Measurements from ENCODE around the gene GPANK1. TPM values are rescaled to one million over a fixed set of nuclear protein-coding genes. Genes with fewer than 3 reads are reported as not detected.

GPANK1 gene
- total RNA-seq, 4 donors from 2014 or later: 7.1 to 23.6 (median 15.6) TPM

DNA sequence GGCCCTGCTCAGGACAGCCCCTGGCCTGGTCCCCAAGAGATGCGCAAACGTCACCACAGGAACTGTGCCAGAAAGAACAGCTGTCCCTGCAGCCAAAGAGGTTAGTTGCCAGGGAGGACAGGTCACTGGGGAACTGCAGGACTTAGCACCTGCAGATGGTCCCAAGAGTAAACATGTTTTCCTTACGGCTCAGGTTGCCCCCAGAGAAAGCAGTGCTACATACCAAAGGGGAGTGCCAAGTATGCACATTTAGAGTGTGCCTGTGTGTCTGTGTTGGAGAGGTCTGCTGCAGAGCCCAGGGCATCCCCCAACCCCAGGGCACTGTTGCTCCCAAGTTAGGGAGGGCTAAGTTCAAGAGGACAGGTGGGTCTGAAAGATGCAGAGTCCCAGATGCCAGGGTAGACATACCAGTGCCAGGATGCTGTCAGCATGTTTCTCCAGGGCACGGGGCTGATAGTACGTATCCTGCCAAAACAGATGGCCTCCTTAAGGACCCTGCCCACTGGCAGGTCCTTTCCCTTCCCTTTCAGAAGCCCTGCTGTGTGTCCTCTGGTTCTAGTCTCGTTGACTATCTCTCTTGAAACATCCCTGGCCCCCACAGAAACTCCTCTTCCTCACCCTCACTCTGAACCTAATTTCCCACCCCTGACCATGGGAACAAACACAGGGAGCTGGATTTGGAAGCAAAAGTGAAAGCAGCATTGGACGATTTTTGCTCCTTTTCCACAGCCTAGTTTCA is 37.0 kb upstream of the GPANK1 start:
- ATAC-seq (ENCODE audit: low FRiP score): no peak

DNA sequence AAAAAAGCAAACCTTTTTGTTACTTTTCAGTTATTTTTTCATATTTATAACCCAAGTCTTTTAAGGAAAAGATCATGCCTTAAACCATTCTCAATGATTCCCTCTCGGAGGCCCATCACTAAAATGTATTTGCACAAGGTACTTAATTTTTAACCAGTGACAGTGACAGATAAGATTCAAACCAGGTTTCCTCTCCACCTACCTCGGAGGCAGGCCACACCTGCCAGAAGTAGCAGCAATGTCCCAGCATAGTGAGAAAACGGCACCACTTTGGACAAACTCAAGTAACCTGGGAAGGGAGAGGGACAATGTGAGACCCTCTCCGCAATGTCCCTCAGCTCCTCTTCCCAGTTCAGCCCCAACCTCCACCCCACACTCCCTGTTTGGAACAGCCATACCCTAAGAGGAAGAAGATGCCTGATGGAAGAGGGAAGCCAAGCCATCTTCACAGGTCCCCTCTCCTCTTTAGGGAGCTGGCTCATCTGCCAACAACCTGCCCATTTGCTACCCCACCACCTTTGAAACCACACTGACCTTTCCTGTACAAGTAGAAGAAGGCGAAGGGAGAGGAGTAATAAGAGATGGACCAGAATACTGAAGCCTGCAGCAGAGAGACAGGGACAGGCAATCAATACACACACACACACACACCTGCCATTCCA is 36.1 kb upstream of the GPANK1 start:
- ATAC-seq (ENCODE audit: low FRiP score): no peak
- TF ChIP-seq, protein P1, sequence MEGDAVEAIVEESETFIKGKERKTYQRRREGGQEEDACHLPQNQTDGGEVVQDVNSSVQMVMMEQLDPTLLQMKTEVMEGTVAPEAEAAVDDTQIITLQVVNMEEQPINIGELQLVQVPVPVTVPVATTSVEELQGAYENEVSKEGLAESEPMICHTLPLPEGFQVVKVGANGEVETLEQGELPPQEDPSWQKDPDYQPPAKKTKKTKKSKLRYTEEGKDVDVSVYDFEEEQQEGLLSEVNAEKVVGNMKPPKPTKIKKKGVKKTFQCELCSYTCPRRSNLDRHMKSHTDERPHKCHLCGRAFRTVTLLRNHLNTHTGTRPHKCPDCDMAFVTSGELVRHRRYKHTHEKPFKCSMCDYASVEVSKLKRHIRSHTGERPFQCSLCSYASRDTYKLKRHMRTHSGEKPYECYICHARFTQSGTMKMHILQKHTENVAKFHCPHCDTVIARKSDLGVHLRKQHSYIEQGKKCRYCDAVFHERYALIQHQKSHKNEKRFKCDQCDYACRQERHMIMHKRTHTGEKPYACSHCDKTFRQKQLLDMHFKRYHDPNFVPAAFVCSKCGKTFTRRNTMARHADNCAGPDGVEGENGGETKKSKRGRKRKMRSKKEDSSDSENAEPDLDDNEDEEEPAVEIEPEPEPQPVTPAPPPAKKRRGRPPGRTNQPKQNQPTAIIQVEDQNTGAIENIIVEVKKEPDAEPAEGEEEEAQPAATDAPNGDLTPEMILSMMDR (IDR thresholded peaks at IDR 0.05): no peak
- DNase-seq (ENCODE audit: low spot score): no peak

More for the DNA sequence above, 37.0 kb upstream of the GPANK1 start:
- TF ChIP-seq, protein P1 (IDR thresholded peaks at IDR 0.05): no peak
- DNase-seq (ENCODE audit: low spot score): no peak

GRCh38 chr6:31697555-31697954 is 32.8 kb upstream of the GPANK1 start:
- no peak for ATAC-seq (ENCODE audit: low FRiP score)
- no peak for DNase-seq (ENCODE audit: low spot score)
- TF ChIP-seq, protein P1 (IDR thresholded peaks at IDR 0.05): no peak

- DNase-seq (ENCODE audit: low spot score) (no peak), ATAC-seq (ENCODE audit: low FRiP score) (no peak)
- TF ChIP-seq, protein P1 (IDR thresholded peaks at IDR 0.05): no peak
Observed at GRCh38 chr6:31693535-31693934, 28.7 kb upstream of the GPANK1 start.

GRCh38 chr6:31692886-31693285 is 28.1 kb upstream of the GPANK1 start:
- TF ChIP-seq, protein P1 (IDR thresholded peaks at IDR 0.05): no peak
- DNase-seq (ENCODE audit: low spot score) (no peak), ATAC-seq (ENCODE audit: low FRiP score) (no peak)

GRCh38 chr6:31692353-31692752 is 27.6 kb upstream of the GPANK1 start:
- DNase-seq (ENCODE audit: low spot score) (no peak), ATAC-seq (ENCODE audit: low FRiP score) (no peak)
- TF ChIP-seq, protein P1 (IDR thresholded peaks at IDR 0.05): no peak

Measured in omental fat pad (tissue), 4 donors.